Activated CD8-positive, alpha-beta memory T cell treated with anti-CD3 and anti-CD28 coated beads, Interleukin-2, amount 50 U/mL, for 24 hours (primary cell): Measurements from ENCODE around the gene PTPN6.

Experiments used
- DNase-seq: peaks from one replicate; pipeline ENCODE4 v3.0.0-alpha.2; 2020; ENCODE audit errors: extremely low read depth

Gene PTPN6

DNA sequence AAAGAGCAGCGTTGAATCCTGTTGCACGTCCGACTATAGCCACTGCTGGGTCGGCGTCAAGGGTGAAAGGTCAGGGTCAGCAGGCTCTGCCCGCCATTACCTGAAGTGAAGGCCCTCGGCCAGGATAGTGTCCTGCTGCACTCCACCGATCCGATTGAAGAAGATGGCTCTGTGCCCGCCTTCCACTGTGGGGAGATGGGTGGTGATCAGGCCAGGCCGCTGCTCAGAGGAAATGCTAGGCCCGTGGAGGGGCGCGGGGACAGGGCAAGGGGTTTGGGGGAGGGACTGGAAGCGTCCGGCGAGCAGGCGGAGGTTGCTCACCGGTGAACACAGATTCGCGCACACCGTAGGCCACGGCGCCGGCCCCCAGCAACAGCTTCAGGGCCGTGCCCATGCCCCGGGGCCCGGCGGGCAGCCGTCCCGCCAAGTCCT is 19.0 kb downstream of the PTPN6 start:
- DNase-seq, result no peak

- no peak for DNase-seq
These were observed 23.0 kb downstream of the PTPN6 start for GRCh38 chr12:6974180-6974579.

- DNase-seq, result no peak
These were observed 24.3 kb downstream of the PTPN6 start for GRCh38 chr12:6975297-6976032.

- DNase-seq, result no peak
These were observed 26.5 kb downstream of the PTPN6 start for GRCh38 chr12:6977653-6978052.

DNA sequence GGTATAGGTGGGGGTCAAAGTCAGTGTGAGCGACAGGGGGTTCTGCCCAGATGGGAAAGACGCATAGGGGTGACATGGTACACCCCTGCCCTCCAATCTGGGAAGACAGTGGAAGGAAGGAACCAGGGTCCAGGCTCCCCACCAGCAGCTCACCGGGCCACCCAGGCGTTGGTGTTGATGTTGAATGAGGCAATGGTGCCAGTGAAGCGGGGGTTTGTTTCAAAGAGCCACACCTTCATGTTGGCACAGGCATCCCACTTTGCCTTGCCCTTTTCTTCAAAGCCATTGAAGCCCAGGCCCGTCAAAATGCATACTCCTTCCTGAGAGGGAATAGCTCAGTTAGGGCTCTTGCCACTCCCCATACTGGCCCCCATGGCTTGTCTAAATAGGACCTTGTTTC is 27.0 kb downstream of the PTPN6 start:
- no peak for DNase-seq

DNA sequence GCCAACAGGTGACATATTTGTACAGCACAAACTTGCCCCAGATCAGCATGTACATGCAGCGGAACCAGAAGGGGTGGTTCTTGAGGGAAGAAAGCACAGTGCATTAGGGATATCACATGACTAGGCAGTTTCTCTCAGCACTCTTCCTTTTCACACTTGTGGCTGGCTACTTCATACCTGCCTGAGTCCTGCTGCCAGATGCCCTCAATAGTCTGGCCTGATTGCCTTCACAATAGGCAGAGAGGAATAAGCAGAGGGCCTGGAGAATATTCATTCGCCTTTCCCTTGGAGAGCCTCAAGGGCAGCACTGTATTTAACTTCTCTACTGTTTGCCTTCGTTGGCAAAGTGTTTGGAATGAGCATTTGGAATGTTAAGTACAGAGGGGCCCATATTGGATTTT is 27.5 kb downstream of the PTPN6 start:
- DNase-seq, result no peak

DNA sequence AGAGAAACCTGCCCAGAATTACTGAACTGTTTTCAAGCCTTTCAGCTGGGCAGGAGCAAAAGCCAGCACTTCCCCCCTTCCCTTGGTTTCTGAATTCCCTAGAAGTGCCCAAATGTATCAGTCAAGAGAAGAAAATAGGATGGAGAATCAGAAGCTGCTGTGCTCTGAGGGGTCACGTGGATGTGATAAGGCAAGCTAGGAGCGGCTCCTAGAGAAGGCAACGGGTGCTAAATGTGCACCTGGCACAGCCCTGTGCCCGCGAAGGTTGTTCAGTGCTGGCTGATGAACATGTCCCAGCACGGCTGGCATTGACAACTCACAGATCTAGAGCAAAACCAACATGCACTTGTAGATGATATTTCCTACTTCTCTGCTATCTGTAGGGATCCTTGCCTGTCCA is 27.9 kb downstream of the PTPN6 start:
- DNase-seq, result no peak

- no peak for DNase-seq
These were observed 28.3 kb downstream of the PTPN6 start for GRCh38 chr12:6979453-6979852.

DNA sequence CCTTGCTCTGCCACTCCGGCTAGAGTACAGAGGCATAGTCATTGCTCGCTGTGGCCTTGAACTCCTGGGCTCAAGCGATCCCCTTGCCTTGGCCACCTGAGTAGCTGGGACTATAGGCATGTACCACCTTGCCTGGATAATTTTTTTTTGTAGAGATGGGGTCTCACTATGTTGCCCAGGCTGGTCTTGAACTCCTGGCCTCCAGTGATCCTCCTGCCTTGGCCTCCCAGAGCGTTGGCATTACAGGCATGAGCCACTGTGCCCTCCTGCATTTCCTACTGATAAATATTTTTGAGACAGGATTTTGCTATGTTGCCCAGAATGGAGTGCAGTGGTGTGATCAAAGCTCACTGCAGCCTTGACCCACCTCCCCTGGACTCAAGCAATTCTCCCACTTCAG is 28.9 kb downstream of the PTPN6 start:
- DNase-seq, result no peak

DNA sequence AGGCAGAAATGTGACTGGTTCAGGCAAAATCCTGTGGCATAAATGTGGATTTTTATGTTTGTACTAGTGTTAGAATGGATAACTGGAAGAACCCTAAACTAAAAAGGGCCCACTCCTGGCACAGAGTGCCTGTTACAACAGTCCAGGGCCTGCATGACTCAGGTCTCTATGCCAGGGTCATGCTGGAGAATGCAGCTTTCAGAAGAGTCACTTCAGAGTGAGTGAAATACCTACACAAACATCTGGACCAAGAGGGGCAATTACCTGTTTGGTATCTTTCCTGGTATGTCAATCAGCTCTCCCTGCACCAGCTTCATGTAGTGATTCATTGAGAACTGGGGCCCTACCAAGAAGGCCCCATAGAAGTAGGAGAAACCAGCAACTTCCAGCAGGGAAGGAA is 29.6 kb downstream of the PTPN6 start:
- DNase-seq, result no peak

- no peak for DNase-seq
These were observed 30.2 kb downstream of the PTPN6 start for GRCh38 chr12:6981152-6982052.

DNA sequence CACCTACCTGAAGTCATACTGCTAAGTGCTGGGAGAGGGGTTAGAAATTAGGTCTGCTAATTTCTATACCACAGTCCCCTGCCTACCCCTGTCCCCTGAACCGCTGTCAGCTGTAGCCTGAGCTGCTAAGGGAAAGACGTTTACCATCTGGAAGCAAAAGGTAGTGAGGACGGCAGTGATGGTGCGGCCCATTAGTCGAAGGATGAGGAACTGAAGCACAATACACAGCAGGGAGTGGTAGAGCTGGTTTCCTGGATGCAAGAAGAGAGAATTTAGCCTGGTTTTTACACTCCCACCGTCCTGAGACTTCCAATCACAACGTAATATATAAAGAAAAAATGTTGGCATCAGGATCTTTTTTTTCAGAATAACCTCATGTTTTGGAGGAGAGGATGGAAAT is 31.4 kb downstream of the PTPN6 start:
- no peak for DNase-seq

DNA sequence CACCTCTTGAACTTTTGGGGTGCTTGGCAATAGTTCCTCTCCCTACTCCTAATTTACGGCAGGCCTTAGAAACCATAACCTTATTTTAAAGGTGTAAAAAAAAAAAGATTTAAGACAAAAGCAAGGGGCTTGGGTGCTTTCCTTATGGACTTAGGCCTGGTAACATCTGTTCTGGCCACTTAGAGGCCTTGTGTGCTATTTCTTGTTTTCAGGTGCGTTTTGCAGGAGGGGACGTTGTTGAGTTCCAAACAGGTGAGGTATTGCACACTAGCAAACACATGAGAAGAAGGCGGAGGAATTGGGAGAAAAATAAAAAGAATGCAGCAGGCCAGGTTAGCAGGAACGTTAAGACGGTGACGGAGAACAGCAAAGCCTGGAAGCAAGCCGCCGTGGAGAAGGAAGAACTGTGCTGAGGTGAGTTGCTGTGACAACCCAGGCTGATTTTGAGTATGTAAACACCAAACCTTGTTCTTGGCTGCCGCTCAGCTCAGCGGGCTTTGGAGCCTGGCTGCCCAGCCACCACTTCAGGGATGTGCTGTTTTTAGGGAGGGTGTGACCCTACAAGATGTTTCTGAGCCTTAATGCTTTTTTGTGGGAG is 36.9 kb downstream of the PTPN6 start:
- DNase-seq, result no peak

DNA sequence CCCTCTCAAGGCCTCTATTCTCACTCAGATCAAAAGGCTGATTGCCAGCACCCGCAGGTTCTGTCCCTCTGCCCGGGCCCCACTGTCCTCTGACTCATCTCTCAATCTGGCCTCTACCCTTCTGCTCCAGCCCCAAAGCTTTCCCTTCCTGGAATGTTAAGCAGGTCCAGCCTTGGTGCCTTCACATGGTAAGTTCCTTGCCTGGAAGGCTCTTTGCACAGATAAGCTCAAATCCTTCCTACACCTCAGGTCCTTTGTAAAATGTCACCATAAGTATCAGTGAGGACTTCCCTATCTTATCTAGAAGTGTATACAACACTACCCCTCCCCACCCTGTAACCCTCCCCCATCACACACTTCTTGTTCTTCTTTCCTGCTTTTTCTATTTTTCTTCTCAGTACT is 44.9 kb downstream of the PTPN6 start:
- DNase-seq, result no peak

- DNase-seq, result no peak
These were observed 47.7 kb downstream of the PTPN6 start for GRCh38 chr12:6998715-6999451.

DNA sequence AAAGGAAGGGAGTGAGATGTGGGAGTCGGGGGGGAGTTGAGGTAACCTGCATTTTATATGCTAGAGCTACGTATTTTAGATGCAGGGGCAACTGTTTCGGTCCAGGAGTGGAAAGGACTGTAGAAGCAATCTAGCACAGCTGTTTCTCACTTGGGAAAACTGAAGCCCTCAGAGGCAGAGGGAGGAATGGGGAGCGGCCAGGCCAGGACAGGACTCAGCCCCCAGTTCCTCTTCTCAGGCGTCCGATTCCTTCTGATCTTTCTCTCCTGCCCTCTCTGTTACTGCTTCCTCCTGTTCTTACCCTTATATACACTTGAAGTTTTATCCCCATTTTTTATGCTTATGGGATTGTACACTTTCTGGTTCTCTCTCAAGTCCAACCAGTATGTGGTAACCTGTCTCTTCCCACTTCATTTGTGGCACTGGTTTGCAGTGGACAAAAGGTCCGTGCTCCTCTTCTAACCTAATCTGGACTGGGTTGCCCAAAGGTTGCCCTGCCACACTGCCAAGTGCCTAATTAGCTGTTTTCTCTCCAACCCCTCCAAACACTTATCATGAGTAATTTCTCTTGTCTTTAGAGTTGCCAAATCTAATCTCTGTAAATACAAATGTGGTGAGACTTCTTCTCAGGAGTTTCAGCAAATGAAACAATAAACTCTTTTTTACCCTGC is 50.9 kb downstream of the PTPN6 start:
- no peak for DNase-seq

- DNase-seq, result no peak
These were observed 53.2 kb downstream of the PTPN6 start for GRCh38 chr12:7004287-7004803.

DNA sequence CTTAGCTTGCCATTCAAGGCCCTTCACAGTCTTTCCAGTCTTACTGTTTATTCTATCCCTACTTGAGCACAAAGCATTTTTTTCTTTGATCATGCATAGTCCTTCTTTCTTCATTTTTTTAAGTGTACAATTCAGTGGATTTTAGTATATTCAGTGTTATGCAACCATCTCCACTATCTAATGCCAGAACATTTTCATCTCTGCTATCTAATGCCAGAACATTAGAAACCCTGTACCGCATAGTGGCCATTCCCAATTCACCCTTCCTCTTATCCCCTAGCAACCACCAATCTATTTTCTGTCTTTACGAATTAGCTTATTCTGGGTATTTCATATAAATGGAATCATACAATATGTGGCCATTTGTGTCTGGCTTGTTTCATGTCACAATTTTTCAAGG is 53.7 kb downstream of the PTPN6 start:
- no peak for DNase-seq

DNA sequence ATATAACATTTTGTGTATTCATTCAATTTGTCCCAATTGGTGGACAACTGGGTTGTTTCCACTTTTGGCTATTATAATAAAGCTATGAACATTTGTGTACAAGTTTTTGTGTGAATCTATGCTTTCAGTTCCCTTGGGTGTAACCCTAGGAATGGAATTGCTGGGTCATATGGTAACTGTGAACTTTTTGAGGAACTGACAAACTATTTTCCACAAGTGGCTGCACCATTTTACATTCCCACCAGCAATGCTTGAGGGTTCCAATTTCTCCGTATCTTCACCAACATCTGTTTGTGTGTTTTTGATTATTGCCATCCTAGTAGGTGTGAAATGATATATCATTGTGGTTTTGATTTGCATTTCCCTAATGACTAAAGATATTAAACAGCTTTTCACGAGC is 54.2 kb downstream of the PTPN6 start:
- no peak for DNase-seq

DNA sequence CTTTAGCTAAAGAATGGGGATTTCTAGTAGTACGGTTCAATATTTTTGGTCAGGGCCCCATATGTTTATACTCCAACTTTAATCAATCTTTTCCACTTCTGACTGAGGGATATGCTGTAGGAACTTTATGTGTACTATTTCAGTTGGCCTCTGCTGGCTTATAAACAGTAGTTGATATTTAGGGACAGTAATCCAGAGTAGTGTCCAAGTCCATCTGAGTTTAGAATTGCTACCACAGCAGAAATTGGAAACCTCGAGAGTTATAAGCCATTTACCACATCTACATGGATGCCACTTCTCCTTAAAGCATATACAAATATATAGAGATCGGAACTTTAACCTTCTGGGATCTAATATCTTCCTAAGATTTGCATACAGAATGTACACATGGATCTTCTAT is 55.5 kb downstream of the PTPN6 start:
- DNase-seq, result no peak

DNA sequence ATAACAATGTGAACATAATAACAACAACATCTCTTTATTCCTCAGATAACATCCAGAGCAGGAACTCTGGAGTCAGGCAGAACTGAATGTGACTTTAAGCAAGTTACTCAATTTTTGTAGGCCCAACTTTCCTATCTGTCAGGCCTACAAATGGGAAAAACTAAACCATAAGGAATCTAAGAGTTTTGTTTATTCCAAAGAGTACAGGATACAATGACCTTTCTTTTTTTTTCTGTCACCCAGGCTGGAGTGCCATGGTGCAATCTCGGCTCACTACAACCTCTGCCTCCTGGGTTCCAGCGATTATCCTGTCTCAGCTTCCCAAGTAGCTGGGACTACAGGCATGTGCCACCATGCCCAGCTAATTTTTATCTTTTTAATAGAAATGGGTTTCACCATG is 57.7 kb downstream of the PTPN6 start:
- no peak for DNase-seq
